HG03558 (cell line): ENCODE measurements around the gene ZNF443.
"Not testable (repeated sequence)": the region's sequence is repeated elsewhere in the genome, so short reads cannot be mapped to it uniquely, and the experiment has no call there.

Experiments used
- ATAC-seq: cut with Tn5 transposase; IDR thresholded peaks from one replicate; pipeline ENCODE4 v1.9.1; 2021; ENCODE audit warnings: moderate number of reproducible peaks; ENCODE audit not compliant: unreplicated experiment; ENCODE audit errors: extremely low read depth

ZNF443 gene

DNA sequence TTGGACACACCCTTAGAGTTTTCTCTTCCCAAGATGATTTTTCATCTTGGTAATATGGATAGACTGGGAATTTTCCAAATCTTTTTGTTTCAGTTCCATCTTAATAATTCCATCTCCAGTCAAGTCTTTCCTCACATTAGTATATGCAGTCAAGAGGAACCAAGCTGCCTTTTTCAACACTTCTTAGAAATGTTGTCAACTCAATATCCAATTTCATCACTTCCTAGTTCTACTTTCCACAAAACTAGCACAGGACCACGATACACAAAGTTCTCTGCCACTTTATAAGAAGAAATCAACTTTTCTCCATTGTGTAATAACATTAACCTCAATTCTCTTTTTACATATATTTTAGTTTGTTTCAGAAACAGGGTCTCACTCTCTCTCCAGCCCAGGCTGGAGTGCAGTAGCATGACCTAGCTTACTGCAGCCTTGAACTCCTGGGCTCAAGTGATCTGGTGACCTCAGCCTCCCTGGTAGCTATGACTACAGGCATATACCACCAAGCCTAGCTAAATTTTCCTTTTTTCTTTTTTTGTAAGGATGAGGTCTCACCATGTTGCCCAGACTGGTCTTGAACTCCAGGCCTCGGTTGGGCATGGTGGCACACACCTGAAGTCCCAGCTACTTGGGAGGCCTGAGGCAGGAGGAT is 15.5 kb downstream of the ZNF443 start:
- ATAC-seq = no peak

DNA sequence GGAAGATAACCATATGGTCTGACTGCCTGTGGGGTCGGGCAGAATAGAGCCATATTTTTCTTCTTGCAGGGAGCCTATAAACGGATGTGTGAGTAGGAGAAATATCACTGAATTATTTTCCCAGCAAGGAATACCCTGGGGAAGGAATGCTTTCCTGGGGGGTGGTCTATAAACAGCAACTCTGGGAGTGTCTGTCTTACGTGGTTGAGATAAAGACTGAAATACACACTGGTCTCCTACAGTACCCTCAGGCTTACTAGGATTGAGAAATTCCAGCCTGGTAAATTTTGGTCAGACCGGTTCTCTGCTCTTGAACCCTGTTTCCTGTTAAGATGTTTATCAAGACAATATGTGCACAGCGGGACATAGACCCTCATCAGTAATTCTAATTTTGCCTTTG is 23.5 kb downstream of the ZNF443 start:
- not testable (repeated sequence) for ATAC-seq

DNA sequence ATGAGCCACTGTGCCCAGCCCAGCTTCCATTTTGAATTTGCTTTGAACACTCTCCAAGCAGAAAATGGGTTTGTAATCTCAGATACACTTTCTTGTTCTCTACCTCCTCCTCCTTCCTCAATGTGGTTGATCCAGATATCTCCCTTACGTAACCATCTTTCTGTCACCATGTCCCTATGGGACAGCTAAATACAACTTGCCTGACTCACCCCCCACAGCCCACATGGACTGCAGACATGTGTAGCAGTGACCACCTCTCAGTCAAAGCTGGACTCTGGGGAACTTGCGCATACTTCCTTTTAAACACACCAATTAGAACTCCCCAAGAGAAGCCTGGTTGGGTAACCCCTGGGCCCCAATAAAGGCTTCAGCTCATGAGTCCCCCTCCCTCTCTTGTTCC is 28.9 kb downstream of the ZNF443 start:
- no peak for ATAC-seq

DNA sequence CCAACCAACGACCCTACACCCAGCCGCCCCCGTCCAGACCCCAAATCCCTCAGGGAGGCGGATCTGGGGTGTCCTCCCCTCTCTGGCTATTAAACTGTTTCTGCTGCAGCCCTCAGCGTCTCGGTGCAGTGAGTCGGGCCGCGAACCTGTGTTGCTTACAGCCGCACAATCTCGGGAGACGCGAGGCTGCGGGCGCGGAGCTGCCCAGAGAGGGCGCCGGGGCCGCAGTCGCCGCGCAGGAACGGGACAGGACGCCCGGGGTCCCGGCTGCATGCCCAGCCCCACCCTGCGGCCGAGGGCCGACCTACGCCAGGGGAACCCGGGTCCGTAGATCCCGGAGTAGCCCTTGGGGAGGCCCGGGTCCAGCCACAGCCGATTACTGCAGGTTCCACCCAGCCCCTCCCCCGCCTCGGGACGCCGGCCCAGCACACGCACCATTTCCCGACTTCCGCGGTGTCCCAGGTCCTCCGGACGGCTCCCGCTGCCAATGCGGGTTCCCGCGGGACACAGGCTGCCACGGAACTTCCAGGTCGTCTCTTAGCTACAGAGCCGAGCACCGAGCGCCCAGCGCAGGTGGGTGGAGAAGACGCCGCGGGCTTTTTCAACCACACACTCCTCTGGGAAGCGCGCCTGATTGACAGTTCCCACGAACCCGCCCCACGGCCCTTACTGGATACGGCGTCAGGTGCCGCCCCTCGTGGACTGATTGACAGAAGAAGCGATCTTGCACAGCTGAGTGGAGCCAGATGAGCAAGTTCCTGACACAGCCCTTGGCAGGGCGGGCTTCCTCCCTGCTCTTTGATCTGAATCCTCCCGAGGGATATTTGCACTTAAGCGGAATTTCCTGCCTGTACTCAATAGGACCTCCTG is 40.0 kb downstream of the ZNF443 start, which contains the start of gene ZNF799:
TSS of gene ZNF799 (minus strand) at position 639 of the 870 bp plus-strand sequence. CDS start at position 438, 201 bp downstream.
- ATAC-seq = peak; percentile 79

DNA sequence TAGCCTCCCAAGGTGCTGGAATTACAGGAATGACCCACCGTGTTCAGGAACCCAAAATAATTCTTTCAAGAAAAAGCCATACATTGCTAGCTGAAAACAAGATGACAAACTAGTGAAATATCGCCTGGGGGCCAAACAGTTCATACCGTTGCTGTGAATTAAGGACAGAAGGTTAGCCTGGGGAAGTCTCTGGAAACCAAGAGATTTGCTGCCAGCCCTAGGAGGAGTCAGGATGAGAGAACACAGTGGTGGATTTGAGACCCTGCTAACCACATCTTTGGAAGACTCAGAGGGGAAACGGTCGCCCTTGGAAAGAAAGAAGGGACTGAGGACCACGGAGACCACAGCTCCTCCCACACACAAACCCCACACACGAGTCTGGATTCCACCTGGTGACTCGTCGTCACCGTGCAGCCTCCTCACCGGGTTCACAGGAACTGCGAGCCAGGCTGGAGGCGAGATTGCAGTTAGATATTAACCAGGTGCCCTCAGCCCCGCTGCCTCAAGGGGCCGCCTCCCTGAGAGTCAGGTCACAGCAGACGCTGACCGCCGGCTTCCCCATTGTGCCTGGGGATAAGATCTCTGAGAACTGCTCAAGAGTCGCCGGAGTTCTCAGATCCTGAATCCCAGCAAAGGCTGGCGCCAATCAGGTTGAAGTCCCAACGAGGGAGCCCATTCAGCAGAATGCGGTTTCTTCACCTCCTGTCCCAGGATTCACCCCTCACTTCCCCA is 40.8 kb downstream of the ZNF443 start:
- ATAC-seq = peak; percentile 15

DNA sequence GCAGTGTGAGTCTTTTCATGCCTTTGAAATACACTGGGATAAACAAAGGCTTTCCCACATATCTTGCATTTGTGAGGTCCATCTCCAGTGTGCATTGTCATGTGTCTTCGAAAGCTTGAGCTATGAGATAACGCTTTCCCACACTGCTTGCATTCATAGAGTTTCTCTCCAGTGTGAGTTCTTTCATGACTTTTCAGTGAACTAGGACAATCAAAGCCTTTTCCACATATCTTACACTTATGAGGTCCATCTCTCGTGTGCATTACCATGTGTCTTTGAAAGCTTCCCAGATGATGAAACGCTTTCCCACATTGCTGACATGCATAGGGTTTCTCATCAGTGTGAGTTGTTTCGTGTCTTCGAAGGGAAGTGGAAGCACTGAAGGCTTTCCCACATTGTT is 49.7 kb downstream of the ZNF443 start:
- ATAC-seq = not testable (repeated sequence)

DNA sequence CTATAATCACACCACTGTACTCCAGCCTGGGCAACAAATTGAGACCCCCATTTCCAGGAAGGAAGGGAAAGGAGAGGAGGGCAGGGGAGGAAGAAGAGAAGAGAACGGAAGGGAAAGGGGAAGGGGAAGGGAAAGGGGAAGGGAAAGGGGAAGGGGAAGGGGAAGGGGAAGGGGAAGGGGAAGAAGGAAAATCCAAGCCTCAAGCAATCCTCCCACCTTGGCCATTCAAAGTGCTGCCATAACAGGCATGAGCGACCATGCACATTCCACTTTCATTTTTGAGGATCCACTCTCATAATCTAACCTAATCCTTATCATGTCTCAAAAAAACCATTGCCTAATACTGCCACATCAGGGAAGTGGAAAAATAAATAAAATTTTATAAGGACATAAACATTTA is 54.5 kb downstream of the ZNF443 start:
- not testable (repeated sequence) for ATAC-seq

DNA sequence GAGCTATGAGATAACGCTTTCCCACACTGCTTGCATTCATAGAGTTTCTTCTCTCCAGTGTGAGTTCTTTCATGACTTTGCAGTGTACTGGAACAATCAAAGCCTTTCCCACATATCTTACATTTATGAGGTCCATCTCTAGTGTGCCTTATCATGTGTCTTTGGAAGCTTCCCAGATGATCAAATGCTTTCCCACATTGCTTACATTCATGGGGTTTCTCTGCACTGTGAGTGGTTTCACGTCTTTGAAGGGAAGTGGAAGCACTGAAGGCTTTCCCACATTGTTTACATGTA is 60.4 kb downstream of the ZNF443 start:
- no peak for ATAC-seq

DNA sequence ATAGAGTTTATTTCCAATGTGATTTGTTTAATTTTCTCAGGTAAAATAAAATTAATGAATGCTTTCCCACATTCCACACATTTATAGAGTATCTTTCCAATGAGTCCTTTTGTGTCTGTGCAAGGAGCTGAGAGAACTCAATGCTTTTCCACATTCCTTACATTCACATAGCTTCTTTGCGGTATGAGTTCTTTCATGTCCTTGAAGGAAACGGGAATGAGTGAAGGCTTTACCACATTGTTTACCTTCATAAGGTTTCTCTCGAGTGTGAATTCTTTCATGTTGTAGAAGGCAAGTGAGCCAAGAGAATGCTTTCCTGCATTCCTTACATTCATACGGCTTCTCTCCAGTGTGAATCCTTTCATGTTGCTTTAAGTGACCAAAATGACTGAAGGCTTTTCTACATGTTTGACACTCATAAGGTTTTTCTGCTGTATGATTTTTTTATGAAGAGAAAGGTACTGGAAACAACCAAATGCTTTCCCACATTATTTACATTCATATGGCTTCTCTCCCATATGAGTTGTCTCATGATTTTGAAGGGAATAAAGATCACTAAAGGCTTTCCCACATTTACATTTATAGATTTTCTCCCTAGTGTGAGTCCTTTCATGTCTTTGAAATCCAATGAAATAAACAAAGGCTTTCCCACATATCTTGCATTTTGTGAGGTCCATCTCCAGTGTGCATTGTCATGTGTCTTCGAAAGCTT is 60.9 kb downstream of the ZNF443 start:
- ATAC-seq = no peak
